Testis (tissue), 2 donors: ENCODE results near the gene MT4.

Experiments
- CTCF ChIP-seq, 3 experiments: fragments of 450-650 bp in 2 of 3; fragments of 200-600 bp in 1 of 3; sonication (generic) in 1 of 3; IDR thresholded peaks; one replicate each; pipeline ENCODE4 v1.5.1; 2016 to 2019; ENCODE audit warnings: antibody characterized with exemption in 3 of 3, mild to moderate bottlenecking in 2 of 3, moderate library complexity in 1 of 3
- POLR2A ChIP-seq: fragments of 450-650 bp; IDR thresholded peaks from one replicate; pipeline ENCODE4 v1.6.1; 2017; ENCODE audit warnings: antibody characterized with exemption, mild to moderate bottlenecking, moderate library complexity

GRCh38 chr16:56607109-56607618 lies 42.3 kb downstream of the MT4 start:
- TF ChIP-seq CTCF (IDR thresholded peaks at IDR 0.05) (no peak), POLR2A (no peak)
